ENCODE results near the gene SEC31B. TPM values are rescaled to one million over a fixed set of nuclear protein-coding genes. Genes with fewer than 3 reads are reported as not detected.

The SEC31B gene
- total RNA-seq, 5 donors from 2014 or later (not counting 1 experiment from before 2014, with no cell fraction given), result 47.6 to 80.6 (median 50.2) TPM

GRCh38 chr10:100498059-100498458 is 21.6 kb downstream of the SEC31B start:
- H3K9me3 Mint-ChIP-seq, result no peaks in the 10 kb centered on the region
- H3K36me3 ChIP-seq (ENCODE audit: control insufficient read depth in 2 of 2, extremely low read depth in 1 of 2, insufficient read depth in 1 of 2, low read length in 1 of 2), result peaks cover 12 to 65% of the 10 kb centered on the region in 2 donors
- WGBS (ENCODE audit: insufficient coverage), result 100% methylated on average over 2 of the region's 4 CpGs
- ChIA-PET CTCF (interaction anchor here in 1 of 2 donors (0.6 kb wide), 1 partner anchor 161 kb away, joined by 3 read pairs; no protein-coding TSS in a partner anchor), POLR2A (no interaction called here)
- DNase-seq (no peak), ATAC-seq (replicated peaks in 1 of 4) (no peak)
- H3K4me1 Mint-ChIP-seq, result peaks cover 0 to 5% (median 0%) of the 10 kb centered on the region in 3 donors
- H3K9me3 ChIP-seq, result no peaks in the 10 kb centered on the region
- no peak overlapping the region for H3K27ac ChIP-seq (ENCODE audit: low read length)
- H3K27ac Mint-ChIP-seq, result no peak overlapping the region
- no peaks in the 10 kb centered on the region for H3K27me3 Mint-ChIP-seq
- H3K4me3 Mint-ChIP-seq, result no peak overlapping the region
- no peak overlapping the region for H3K4me3 ChIP-seq (ENCODE audit: control insufficient read depth in 1 of 2, extremely low read depth in 1 of 2, low read length in 1 of 2)
- peaks cover 0 to 7% of the 10 kb centered on the region in 2 experiments for H3K4me1 ChIP-seq (ENCODE audit: control insufficient read depth in 1 of 2, extremely low read depth in 1 of 2, insufficient read depth in 2 of 2, low read length in 2 of 2)
- H3K36me3 Mint-ChIP-seq, result peaks cover 78% of the 10 kb centered on the region
- H3K27me3 ChIP-seq (replicated peaks in 1 of 2; ENCODE audit: control insufficient read depth in 2 of 2, extremely low read depth in 1 of 2, insufficient read depth in 2 of 2, low read length in 1 of 2), result no peaks in the 10 kb centered on the region

- Histone ChIP-seq H3K27me3 (replicated peaks in 1 of 2; ENCODE audit: control insufficient read depth in 2 of 2, extremely low read depth in 1 of 2, insufficient read depth in 2 of 2, low read length in 1 of 2) (no peaks in the 10 kb centered on the region), H3K4me1 (ENCODE audit: control insufficient read depth in 1 of 2, extremely low read depth in 1 of 2, insufficient read depth in 2 of 2, low read length in 2 of 2) (peaks cover 0 to 7% of the 10 kb centered on the region in 2 experiments), H3K27ac (ENCODE audit: low read length) (no peak overlapping the region), H3K4me3 (ENCODE audit: control insufficient read depth in 1 of 2, extremely low read depth in 1 of 2, low read length in 1 of 2) (no peak overlapping the region), H3K36me3 (ENCODE audit: control insufficient read depth in 2 of 2, extremely low read depth in 1 of 2, insufficient read depth in 1 of 2, low read length in 1 of 2) (peaks cover 10 to 63% of the 10 kb centered on the region in 2 donors), H3K9me3 (no peaks in the 10 kb centered on the region)
- ChIA-PET CTCF (interaction anchor here in 1 of 2 donors (1.0 kb wide), 1 partner anchor 12 kb away, joined by 3 read pairs; no protein-coding TSS in a partner anchor), POLR2A (no interaction called here)
- Mint-ChIP-seq H3K27me3 (no peaks in the 10 kb centered on the region), H3K4me3 (no peak overlapping the region), H3K27ac (no peak overlapping the region), H3K4me1 (peaks cover 0 to 5% (median 0%) of the 10 kb centered on the region in 3 donors), H3K36me3 (peaks cover 73% of the 10 kb centered on the region), H3K9me3 (no peaks in the 10 kb centered on the region)
- 70% methylated on average over 2 of the region's 2 CpGs for WGBS (ENCODE audit: insufficient coverage)
- DNase-seq (no peak), ATAC-seq (replicated peaks in 1 of 4) (no peak)
These were observed 23.1 kb downstream of the SEC31B start for GRCh38 chr10:100496567-100496966.

- Histone ChIP-seq H3K27me3 (replicated peaks in 1 of 2; ENCODE audit: control insufficient read depth in 2 of 2, extremely low read depth in 1 of 2, insufficient read depth in 2 of 2, low read length in 1 of 2) (no peaks in the 10 kb centered on the region), H3K4me3 (ENCODE audit: control insufficient read depth in 1 of 2, extremely low read depth in 1 of 2, low read length in 1 of 2) (no peak overlapping the region), H3K4me1 (ENCODE audit: control insufficient read depth in 1 of 2, extremely low read depth in 1 of 2, insufficient read depth in 2 of 2, low read length in 2 of 2) (no peaks in the 10 kb centered on the region), H3K27ac (ENCODE audit: low read length) (no peak overlapping the region), H3K9me3 (no peaks in the 10 kb centered on the region), H3K36me3 (ENCODE audit: control insufficient read depth in 2 of 2, extremely low read depth in 1 of 2, insufficient read depth in 1 of 2, low read length in 1 of 2) (peaks cover 9 to 58% of the 10 kb centered on the region in 2 donors)
- 100% methylated on average over 1 of the region's 2 CpGs for WGBS (ENCODE audit: insufficient coverage)
- no peak overlapping the region for H3K27ac Mint-ChIP-seq
- H3K36me3 Mint-ChIP-seq, result peaks cover 70% of the 10 kb centered on the region
- ATAC-seq (replicated peaks in 1 of 4) (no peak), DNase-seq (no peak)
- no peaks in the 10 kb centered on the region for H3K27me3 Mint-ChIP-seq
- H3K4me1 Mint-ChIP-seq, result no peaks in the 10 kb centered on the region
- ChIA-PET POLR2A (no interaction called here), CTCF (no interaction called here)
- no peak overlapping the region for H3K4me3 Mint-ChIP-seq
- H3K9me3 Mint-ChIP-seq, result no peaks in the 10 kb centered on the region
These were observed 29.1 kb downstream of the SEC31B start for GRCh38 chr10:100490531-100490930.

- Histone ChIP-seq H3K4me3 (ENCODE audit: control insufficient read depth in 1 of 2, extremely low read depth in 1 of 2, low read length in 1 of 2) (no peak overlapping the region), H3K27me3 (replicated peaks in 1 of 2; ENCODE audit: control insufficient read depth in 2 of 2, extremely low read depth in 1 of 2, insufficient read depth in 2 of 2, low read length in 1 of 2) (no peaks in the 10 kb centered on the region), H3K27ac (ENCODE audit: low read length) (no peak overlapping the region), H3K4me1 (ENCODE audit: control insufficient read depth in 1 of 2, extremely low read depth in 1 of 2, insufficient read depth in 2 of 2, low read length in 2 of 2) (no peaks in the 10 kb centered on the region), H3K9me3 (no peaks in the 10 kb centered on the region), H3K36me3 (ENCODE audit: control insufficient read depth in 2 of 2, extremely low read depth in 1 of 2, insufficient read depth in 1 of 2, low read length in 1 of 2) (peaks cover 14 to 54% of the 10 kb centered on the region in 2 donors)
- peaks cover 62% of the 10 kb centered on the region for H3K36me3 Mint-ChIP-seq
- ChIA-PET CTCF (no interaction called here), POLR2A (interaction anchor here in 1 of 2 donors (0.6 kb wide), 1 partner anchor 38 kb away, joined by 3 read pairs; no protein-coding TSS in a partner anchor)
- ATAC-seq (replicated peaks in 1 of 4), result no peak
- no peaks in the 10 kb centered on the region for H3K27me3 Mint-ChIP-seq
- 92% methylated on average over 2 of the region's 5 CpGs for WGBS (ENCODE audit: insufficient coverage)
- no peak for DNase-seq
- no peaks in the 10 kb centered on the region for H3K9me3 Mint-ChIP-seq
- no peak overlapping the region for H3K4me3 Mint-ChIP-seq
- no peaks in the 10 kb centered on the region for H3K4me1 Mint-ChIP-seq
- no peak overlapping the region for H3K27ac Mint-ChIP-seq
These were observed 30.3 kb downstream of the SEC31B start for GRCh38 chr10:100489396-100489795.

GRCh38 chr10:100487529-100487928 is 32.1 kb downstream of the SEC31B start:
- Mint-ChIP-seq H3K4me3 (no peak overlapping the region), H3K27me3 (no peaks in the 10 kb centered on the region), H3K9me3 (no peaks in the 10 kb centered on the region), H3K4me1 (peaks cover 8 to 12% (median 9%) of the 10 kb centered on the region in 3 donors), H3K27ac (no peak overlapping the region), H3K36me3 (peaks cover 48% of the 10 kb centered on the region)
- DNase-seq (no peak), ATAC-seq (replicated peaks in 1 of 4) (no peak)
- no peak overlapping the region for H3K27ac ChIP-seq (ENCODE audit: low read length)
- peaks cover 14 to 49% of the 10 kb centered on the region in 2 donors for H3K36me3 ChIP-seq (ENCODE audit: control insufficient read depth in 2 of 2, extremely low read depth in 1 of 2, insufficient read depth in 1 of 2, low read length in 1 of 2)
- H3K4me3 ChIP-seq (ENCODE audit: control insufficient read depth in 1 of 2, extremely low read depth in 1 of 2, low read length in 1 of 2), result no peak overlapping the region
- peaks cover 0 to 5% of the 10 kb centered on the region in 2 experiments for H3K4me1 ChIP-seq (ENCODE audit: control insufficient read depth in 1 of 2, extremely low read depth in 1 of 2, insufficient read depth in 2 of 2, low read length in 2 of 2)
- H3K27me3 ChIP-seq (replicated peaks in 1 of 2; ENCODE audit: control insufficient read depth in 2 of 2, extremely low read depth in 1 of 2, insufficient read depth in 2 of 2, low read length in 1 of 2), result peaks cover 0 to 3% of the 10 kb centered on the region in 2 experiments
- ChIA-PET CTCF (interaction anchor here in 1 of 2 donors (0.9 to 1.0 kb wide), 2 partner anchors 22 to 31 kb away, joined by 4 read pairs; no protein-coding TSS in a partner anchor), POLR2A (no interaction called here)
- WGBS (ENCODE audit: insufficient coverage), result 79% methylated on average over 3 of the region's 6 CpGs
- H3K9me3 ChIP-seq, result no peaks in the 10 kb centered on the region

GRCh38 chr10:100485801-100486495 is 33.7 kb downstream of the SEC31B start:
- H3K4me1 Mint-ChIP-seq, result peaks cover 11 to 22% (median 14%) of the 10 kb centered on the region in 3 donors
- Histone ChIP-seq H3K4me1 (ENCODE audit: control insufficient read depth in 1 of 2, extremely low read depth in 1 of 2, insufficient read depth in 2 of 2, low read length in 2 of 2) (peaks cover 4 to 17% of the 10 kb centered on the region in 2 experiments), H3K4me3 (ENCODE audit: control insufficient read depth in 1 of 2, extremely low read depth in 1 of 2, low read length in 1 of 2) (no peak overlapping the region), H3K9me3 (no peaks in the 10 kb centered on the region), H3K36me3 (ENCODE audit: control insufficient read depth in 2 of 2, extremely low read depth in 1 of 2, insufficient read depth in 1 of 2, low read length in 1 of 2) (peaks cover 14 to 42% of the 10 kb centered on the region in 2 donors), H3K27ac (ENCODE audit: low read length) (no peak overlapping the region), H3K27me3 (replicated peaks in 1 of 2; ENCODE audit: control insufficient read depth in 2 of 2, extremely low read depth in 1 of 2, insufficient read depth in 2 of 2, low read length in 1 of 2) (peaks cover 0 to 11% of the 10 kb centered on the region in 2 experiments)
- DNase-seq (no peak), ATAC-seq (replicated peaks in 1 of 4) (no peak)
- ChIA-PET POLR2A (no interaction called here), CTCF (interaction anchor here (0.8 to 6.7 kb wide), 5 partner anchors 23 to 38 kb away, joined by 3 to 61 read pairs (median 3); no protein-coding TSS in a partner anchor)
- 93% methylated on average over 8 of the region's 10 CpGs for WGBS (ENCODE audit: insufficient coverage)
- peaks cover 3% of the 10 kb centered on the region in 2 donors for H3K27me3 Mint-ChIP-seq
- H3K4me3 Mint-ChIP-seq, result no peak overlapping the region
- H3K27ac Mint-ChIP-seq, result no peak overlapping the region
- peaks cover 38% of the 10 kb centered on the region for H3K36me3 Mint-ChIP-seq
- H3K9me3 Mint-ChIP-seq, result no peaks in the 10 kb centered on the region
